Keratinocyte (primary cell): ENCODE results near the gene CTR9. TPM values are rescaled to one million over a fixed set of nuclear protein-coding genes. Genes with fewer than 3 reads are reported as not detected.

Source experiments
- DNase-seq: peaks from one replicate; pipeline ENCODE4 v3.0.0-alpha.2; 2011; ENCODE audit warnings: low read depth, missing footprints, low spot score
- FAIRE-seq: peaks from 2 replicates; lab custom pipeline; 2011; peaks lifted over from hg19 to GRCh38; lab: Jason Lieb, UNC
- H2AFZ ChIP-seq: 2 replicates; pipeline ENCODE4 v1.6.0; 2012; ENCODE audit warnings: low read length, control low read depth, inconsistent platforms; ENCODE audit not compliant: control insufficient read depth
- H3K27ac ChIP-seq: 2 replicates; pipeline ENCODE4 v1.5.1; 2011; ENCODE audit warnings: low read length; ENCODE audit not compliant: control insufficient read depth, insufficient read depth
- H3K27me3 ChIP-seq: 3 replicates; pipeline ENCODE4 v1.6.0; 2011; ENCODE audit warnings: low read length; ENCODE audit not compliant: control insufficient read depth, insufficient read depth; ENCODE audit errors: extremely low read depth
- H3K36me3 ChIP-seq, 2 experiments: 2 replicates in 1 of 2; 3 replicates in 1 of 2; pipeline ENCODE4 v1.5.1; 2011; ENCODE audit warnings: low read length in 2 of 2, mild to moderate bottlenecking in 1 of 2; ENCODE audit not compliant: control insufficient read depth in 2 of 2, insufficient read depth in 2 of 2; ENCODE audit errors: extremely low read depth in 1 of 2
- H3K4me1 ChIP-seq: 3 replicates; pipeline ENCODE4 v1.5.1; 2011; ENCODE audit warnings: low read length; ENCODE audit not compliant: control insufficient read depth, insufficient read depth; ENCODE audit errors: extremely low read depth
- H3K4me2 ChIP-seq: 3 replicates; pipeline ENCODE4 v1.6.0; 2011; ENCODE audit warnings: low read depth, low read length; ENCODE audit not compliant: control insufficient read depth, insufficient read depth; ENCODE audit errors: extremely low read depth
- H3K4me3 ChIP-seq, 3 experiments: fragments of 200-600 bp in 1 of 3; sonication (generic) in 1 of 3; 2 replicates in 2 of 3; 3 replicates in 1 of 3; pipeline ENCODE4 v1.5.1; 2011 to 2016; ENCODE audit warnings: low read length in 3 of 3, mild to moderate bottlenecking in 3 of 3, control low read depth in 2 of 3, inconsistent platforms in 1 of 3, low read depth in 1 of 3, mixed read lengths in 1 of 3, mixed run types in 1 of 3, moderate library complexity in 1 of 3; ENCODE audit not compliant: control insufficient read depth in 2 of 3, insufficient read depth in 2 of 3; ENCODE audit errors: extremely low read depth in 1 of 3
- H3K79me2 ChIP-seq: 2 replicates; pipeline ENCODE4 v1.6.0; 2012; ENCODE audit warnings: low read length; ENCODE audit not compliant: control insufficient read depth, insufficient read depth
- H3K9ac ChIP-seq: 3 replicates; pipeline ENCODE4 v1.6.0; 2011; ENCODE audit warnings: low read length; ENCODE audit not compliant: control insufficient read depth, insufficient read depth; ENCODE audit errors: extremely low read depth
- H3K9me1 ChIP-seq: 3 replicates; pipeline ENCODE4 v1.6.0; 2011; ENCODE audit warnings: low read length; ENCODE audit not compliant: control insufficient read depth, insufficient read depth; ENCODE audit errors: extremely low read depth
- H3K9me3 ChIP-seq: 2 replicates; pipeline ENCODE4 v1.5.1; 2012; ENCODE audit warnings: low read depth, low read length; ENCODE audit not compliant: control insufficient read depth
- H4K20me1 ChIP-seq: 3 replicates; pipeline ENCODE4 v1.6.0; 2011; ENCODE audit warnings: low read length; ENCODE audit not compliant: control insufficient read depth, insufficient read depth; ENCODE audit errors: extremely low read depth
- CTCF ChIP-seq, 3 experiments: IDR thresholded peaks in 1 of 3; conservative IDR thresholded peaks in 1 of 3; optimal IDR thresholded peaks in 1 of 3; 2 replicates in 2 of 3; 3 replicates in 1 of 3; pipeline versions ENCODE3 to v1.5.1; 2011; ENCODE audit warnings: low read length in 3 of 3, mild to moderate bottlenecking in 3 of 3, moderate library complexity in 2 of 3, control low read depth in 1 of 3, inconsistent platforms in 1 of 3; ENCODE audit not compliant: insufficient read depth in 2 of 3; ENCODE audit errors: extremely low read depth in 1 of 3
- EZH2 ChIP-seq: IDR thresholded peaks from one replicate; pipeline ENCODE4 v1.6.1; 2012; ENCODE audit warnings: inconsistent platforms, mild to moderate bottlenecking, low read length, moderate library complexity
- dilution Hi-C: fragments of 300-500 bp; cut with MboI; formaldehyde crosslinking; loops from one replicate; pipeline ENCODE4 v1.7.0; 2020; ENCODE audit warnings: low sequenced_read_pairs; ENCODE audit not compliant: extremely low pct_ligation_motif_present
- polyA plus RNA-seq, 5 experiments: library from polyadenylated mRNA; depleted of rRNA in 3 of 5; stranded (reverse) in 3 of 5; stranded (forward) in 1 of 5; unstranded in 1 of 5; fragments of >200 nt; gene quantifications; 1 replicate in 1 of 5; 2 replicates in 3 of 5; 3 replicates in 1 of 5; pipeline versions ENCODE4 v1.2.1 to v1.2.3, GENCODE V29; 2011 to 2012; ENCODE audit warnings: missing spikeins in 2 of 5, low read depth in 1 of 5, low replicate concordance in 1 of 5

The CTR9 gene
- polyA plus RNA-seq, 1 donor (not counting 4 experiments of a cell fraction or from before 2014, with no cell fraction given), result 21.8 TPM

- DNase-seq, result no peak
- Histone ChIP-seq H3K9me3 (no peaks in the 10 kb centered on the region), H3K27ac (no peak overlapping the region), H3K4me1 (no peaks in the 10 kb centered on the region), H3K36me3 (peaks cover 5 to 15% of the 10 kb centered on the region in 2 experiments), H3K79me2 (no peaks in the 10 kb centered on the region), H3K4me2 (no peak overlapping the region), H3K9me1 (no peaks in the 10 kb centered on the region), H4K20me1 (no peaks in the 10 kb centered on the region), H2AFZ (no peak overlapping the region), H3K27me3 (no peaks in the 10 kb centered on the region), H3K9ac (no peak overlapping the region), H3K4me3 (no peak overlapping the region)
- no peak for FAIRE-seq
- no peak for TF ChIP-seq EZH2
- TF ChIP-seq CTCF (optimal IDR thresholded peaks at IDR 0.05 in 1 of 3, IDR thresholded peaks at IDR 0.05 in 1 of 3, conservative IDR thresholded peaks at IDR 0.05 in 1 of 3; ENCODE audit: extremely low read depth in 1 of 3, insufficient read depth in 2 of 3, low read length in 3 of 3), result no peak
- dilution Hi-C loops, result no loop called here
Measured at GRCh38 chr11:10780040-10780439, 29.0 kb downstream of the CTR9 start.

- no peak for FAIRE-seq
Measured at GRCh38 chr11:10784232-10785145, 33.4 kb downstream of the CTR9 start.

More at GRCh38 chr11:10784232-10785145, 33.4 kb downstream of the CTR9 start:
- TF ChIP-seq CTCF (optimal IDR thresholded peaks at IDR 0.05 in 1 of 3, IDR thresholded peaks at IDR 0.05 in 1 of 3, conservative IDR thresholded peaks at IDR 0.05 in 1 of 3; ENCODE audit: extremely low read depth in 1 of 3, insufficient read depth in 2 of 3, low read length in 3 of 3) (no peak), EZH2 (no peak)
- no peaks in the 10 kb centered on the region for H3K79me2 ChIP-seq
- no peaks in the 10 kb centered on the region for H3K27me3 ChIP-seq
- dilution Hi-C loops, result no loop called here
- no peak for DNase-seq
- no peaks in the 10 kb centered on the region for H3K9me3 ChIP-seq
- no peaks in the 10 kb centered on the region for H4K20me1 ChIP-seq
- no peak overlapping the region for H3K27ac ChIP-seq
- H3K4me1 ChIP-seq, result no peaks in the 10 kb centered on the region
- no peaks in the 10 kb centered on the region for H3K9me1 ChIP-seq
- H3K4me2 ChIP-seq, result no peak overlapping the region
- no peaks in the 10 kb centered on the region for H3K36me3 ChIP-seq
- no peak overlapping the region for H3K4me3 ChIP-seq
- peak overlapping the region; percentile 4 for H2AFZ ChIP-seq
- H3K9ac ChIP-seq, result no peak overlapping the region
